Muscle layer of duodenum (tissue), 2 donors: Measurements from ENCODE around the gene WBP4.
A peak's percentile ranks its signal among the peaks of the same experiment; 100 is the strongest.
"Not testable (repeated sequence)": the region's sequence is repeated elsewhere in the genome, so short reads cannot be mapped to it uniquely, and the experiment has no call there.

Experiments used
- H3K27ac ChIP-seq: one replicate; pipeline ENCODE4 v1.7.0; 2013; ENCODE audit warnings: mild to moderate bottlenecking, low read length
- H3K27me3 ChIP-seq: one replicate; pipeline ENCODE4 v1.7.0; 2013; ENCODE audit warnings: low read depth, mild to moderate bottlenecking, control low read depth, low read length
- H3K36me3 ChIP-seq, 2 donors: one replicate each; pipeline ENCODE4 v1.7.0; 2013; ENCODE audit warnings: low read length in 2 of 2, control low read depth in 1 of 2, mild to moderate bottlenecking in 1 of 2; ENCODE audit not compliant: insufficient read depth in 2 of 2, control insufficient read depth in 1 of 2
- H3K4me1 ChIP-seq, 2 donors: one replicate each; pipeline ENCODE4 v1.7.0; 2013; ENCODE audit warnings: low read length in 2 of 2, mild to moderate bottlenecking in 2 of 2, control low read depth in 1 of 2, moderate library complexity in 1 of 2; ENCODE audit not compliant: insufficient read depth in 2 of 2, control insufficient read depth in 1 of 2
- H3K4me3 ChIP-seq, 2 donors: one replicate each; pipeline ENCODE4 v1.7.0; 2013; ENCODE audit warnings: low read length in 2 of 2, low read depth in 1 of 2, mild to moderate bottlenecking in 1 of 2
- H3K9me3 ChIP-seq, 2 donors: one replicate each; pipeline ENCODE4 v1.7.0; 2013; ENCODE audit warnings: low read length in 2 of 2, control low read depth in 1 of 2, mild to moderate bottlenecking in 1 of 2; ENCODE audit not compliant: control insufficient read depth in 1 of 2
- donor health status: healthy.

The WBP4 gene

GRCh38 chr13:41095681-41096080 is 34.4 kb downstream of the WBP4 start:
- not testable (repeated sequence) for H3K4me3 ChIP-seq, H3K36me3 ChIP-seq, H3K4me1 ChIP-seq, H3K27ac ChIP-seq, H3K27me3 ChIP-seq, H3K9me3 ChIP-seq

GRCh38 chr13:41098761-41099160 is 37.5 kb downstream of the WBP4 start:
- Histone ChIP-seq H3K27me3 (no peaks in the 10 kb centered on the region), H3K4me3 (no peak overlapping the region), H3K36me3 (no peaks in the 10 kb centered on the region), H3K9me3 (no peaks in the 10 kb centered on the region), H3K4me1 (no peaks in the 10 kb centered on the region), H3K27ac (no peak overlapping the region)

- Histone ChIP-seq H3K36me3 (no peaks in the 10 kb centered on the region), H3K4me1 (no peaks in the 10 kb centered on the region), H3K27ac (no peak overlapping the region), H3K4me3 (no peak overlapping the region), H3K27me3 (no peaks in the 10 kb centered on the region), H3K9me3 (no peaks in the 10 kb centered on the region)
Measured at GRCh38 chr13:41099986-41100385, 38.7 kb downstream of the WBP4 start.

GRCh38 chr13:41107104-41107571 is 45.8 kb downstream of the WBP4 start:
- Histone ChIP-seq H3K4me3 (no peak overlapping the region), H3K27me3 (no peaks in the 10 kb centered on the region)

GRCh38 chr13:41107584-41108014 is 46.3 kb downstream of the WBP4 start:
- no peaks in the 10 kb centered on the region for H3K9me3 ChIP-seq
- no peak overlapping the region for H3K27ac ChIP-seq
- H3K4me3 ChIP-seq, result no peak overlapping the region
- H3K27me3 ChIP-seq, result no peaks in the 10 kb centered on the region
- H3K4me1 ChIP-seq, result no peaks in the 10 kb centered on the region
- no peaks in the 10 kb centered on the region for H3K36me3 ChIP-seq

More at GRCh38 chr13:41107104-41107571, 45.8 kb downstream of the WBP4 start:
- Histone ChIP-seq H3K36me3 (no peaks in the 10 kb centered on the region), H3K27ac (no peak overlapping the region), H3K4me1 (no peaks in the 10 kb centered on the region), H3K9me3 (no peaks in the 10 kb centered on the region)

GRCh38 chr13:41111454-41111853 is 50.1 kb downstream of the WBP4 start:
- Histone ChIP-seq H3K4me1 (no peaks in the 10 kb centered on the region), H3K27ac (no peak overlapping the region), H3K27me3 (no peaks in the 10 kb centered on the region), H3K9me3 (no peaks in the 10 kb centered on the region), H3K4me3 (no peak overlapping the region), H3K36me3 (no peaks in the 10 kb centered on the region)

- no peak overlapping the region for H3K4me3 ChIP-seq
- H3K36me3 ChIP-seq, result no peaks in the 10 kb centered on the region
- no peaks in the 10 kb centered on the region for H3K27me3 ChIP-seq
- no peak overlapping the region for H3K27ac ChIP-seq
- no peaks in the 10 kb centered on the region for H3K9me3 ChIP-seq
- H3K4me1 ChIP-seq, result peaks cover 0 to under 1% of the 10 kb centered on the region in 2 donors
Measured at GRCh38 chr13:41117869-41118268, 56.6 kb downstream of the WBP4 start.

GRCh38 chr13:41122838-41123237 is 61.5 kb downstream of the WBP4 start:
- no peaks in the 10 kb centered on the region for H3K9me3 ChIP-seq
- H3K4me1 ChIP-seq, result peaks cover 0 to 12% of the 10 kb centered on the region in 2 donors
- H3K4me3 ChIP-seq, result no peak overlapping the region
- no peaks in the 10 kb centered on the region for H3K27me3 ChIP-seq
- no peak overlapping the region for H3K27ac ChIP-seq
- no peaks in the 10 kb centered on the region for H3K36me3 ChIP-seq

GRCh38 chr13:41127701-41128100 is 66.4 kb downstream of the WBP4 start:
- no peaks in the 10 kb centered on the region for H3K36me3 ChIP-seq
- H3K4me1 ChIP-seq, result peaks cover 12 to 46% of the 10 kb centered on the region in 2 donors
- H3K27me3 ChIP-seq, result no peaks in the 10 kb centered on the region
- H3K4me3 ChIP-seq, result no peak overlapping the region
- H3K9me3 ChIP-seq, result no peaks in the 10 kb centered on the region
- no peak overlapping the region for H3K27ac ChIP-seq

- no peak overlapping the region for H3K27ac ChIP-seq
- no peaks in the 10 kb centered on the region for H3K36me3 ChIP-seq
- peaks cover 12 to 52% of the 10 kb centered on the region in 2 donors for H3K4me1 ChIP-seq
- no peaks in the 10 kb centered on the region for H3K9me3 ChIP-seq
- no peaks in the 10 kb centered on the region for H3K27me3 ChIP-seq
- H3K4me3 ChIP-seq, result peak overlapping the region; percentile 27 to 80
Measured at GRCh38 chr13:41130356-41130755, 69.0 kb downstream of the WBP4 start.

GRCh38 chr13:41131189-41131588 is 69.9 kb downstream of the WBP4 start:
- not testable (repeated sequence) for H3K27me3 ChIP-seq, H3K36me3 ChIP-seq, H3K27ac ChIP-seq, H3K9me3 ChIP-seq
- Histone ChIP-seq H3K4me1 (peaks cover 12 to 52% of the 10 kb centered on the region in 2 donors), H3K4me3 (peak overlapping the region; percentile 27 to 80)
